GM12874 (cell line): ENCODE data around the gene MYLK3.

ENCODE experiments used
- CTCF ChIP-seq: IDR thresholded peaks from 2 replicates; pipeline ENCODE4 v1.5.1; 2011; ENCODE audit warnings: low read depth, mild to moderate bottlenecking, control low read depth, low read length, moderate library complexity; ENCODE audit not compliant: insufficient read depth

The MYLK3 gene

GRCh38 chr16:46756772-46757171 is 8.6 kb upstream of the MYLK3 start:
- no peak for TF ChIP-seq CTCF

GRCh38 chr16:46753015-46753414 is 4.9 kb upstream of the MYLK3 start:
- TF ChIP-seq CTCF, result no peak

GRCh38 chr16:46751381-46751780 is 3.2 kb upstream of the MYLK3 start:
- no peak for TF ChIP-seq CTCF

- TF ChIP-seq CTCF, result no peak
Measured at GRCh38 chr16:46748775-46749705, 896 bp upstream of the MYLK3 start.

- TF ChIP-seq CTCF, result no peak
Measured at GRCh38 chr16:46746821-46747776, 1.0 kb downstream of the MYLK3 start.

- TF ChIP-seq CTCF, result no peak
Measured at GRCh38 chr16:46745617-46746016, 2.5 kb downstream of the MYLK3 start.

GRCh38 chr16:46743232-46743719 is 4.9 kb downstream of the MYLK3 start:
- no peak for TF ChIP-seq CTCF
